Measurements from ENCODE around the gene MYBPC2. TPM values are rescaled to one million over a fixed set of nuclear protein-coding genes. Genes with fewer than 3 reads are reported as not detected.
A peak's percentile ranks its signal among the peaks of the same experiment; 100 is the strongest.

Gene MYBPC2
- total and polyA plus RNA-seq, 9 of the 15 experiments (the other 6 are each of a cell fraction or from before 2014, with no cell fraction given), result 0.01 to 0.14 (median 0.04) TPM; not detected in 6

- no peak for TF ChIP-seq CHD7 (IDR thresholded peaks at IDR 0.05; ENCODE audit: low read depth, low read length)
- TF ChIP-seq ZNF263 (CRISPR knock-in tag; IDR thresholded peaks at IDR 0.05; ENCODE audit: borderline replicate concordance), result 0 out of 2 replicates have a peak, but pooled peaks have one; percentile 9
- no peak for TF ChIP-seq SAFB (IDR thresholded peaks at IDR 0.05; ENCODE audit: borderline replicate concordance, low read depth, low read length)
- TF ChIP-seq, protein P1, sequence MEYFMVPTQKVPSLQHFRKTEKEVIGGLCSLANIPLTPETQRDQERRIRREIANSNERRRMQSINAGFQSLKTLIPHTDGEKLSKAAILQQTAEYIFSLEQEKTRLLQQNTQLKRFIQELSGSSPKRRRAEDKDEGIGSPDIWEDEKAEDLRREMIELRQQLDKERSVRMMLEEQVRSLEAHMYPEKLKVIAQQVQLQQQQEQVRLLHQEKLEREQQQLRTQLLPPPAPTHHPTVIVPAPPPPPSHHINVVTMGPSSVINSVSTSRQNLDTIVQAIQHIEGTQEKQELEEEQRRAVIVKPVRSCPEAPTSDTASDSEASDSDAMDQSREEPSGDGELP (CRISPR knock-in tag; IDR thresholded peaks at IDR 0.05; ENCODE audit: borderline replicate concordance), result peak; percentile 53; the same call in 1 of the 2 replicates
- TF ChIP-seq, protein P2, sequence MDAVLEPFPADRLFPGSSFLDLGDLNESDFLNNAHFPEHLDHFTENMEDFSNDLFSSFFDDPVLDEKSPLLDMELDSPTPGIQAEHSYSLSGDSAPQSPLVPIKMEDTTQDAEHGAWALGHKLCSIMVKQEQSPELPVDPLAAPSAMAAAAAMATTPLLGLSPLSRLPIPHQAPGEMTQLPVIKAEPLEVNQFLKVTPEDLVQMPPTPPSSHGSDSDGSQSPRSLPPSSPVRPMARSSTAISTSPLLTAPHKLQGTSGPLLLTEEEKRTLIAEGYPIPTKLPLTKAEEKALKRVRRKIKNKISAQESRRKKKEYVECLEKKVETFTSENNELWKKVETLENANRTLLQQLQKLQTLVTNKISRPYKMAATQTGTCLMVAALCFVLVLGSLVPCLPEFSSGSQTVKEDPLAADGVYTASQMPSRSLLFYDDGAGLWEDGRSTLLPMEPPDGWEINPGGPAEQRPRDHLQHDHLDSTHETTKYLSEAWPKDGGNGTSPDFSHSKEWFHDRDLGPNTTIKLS (IDR thresholded peaks at IDR 0.05; ENCODE audit: borderline replicate concordance, low read depth), result no peak
- TF ChIP-seq ZNF224 (CRISPR knock-in tag; IDR thresholded peaks at IDR 0.05), result no peak
- no peak for TF ChIP-seq NFIC (IDR thresholded peaks at IDR 0.05)
These were observed 63.7 kb downstream of the MYBPC2 start (continued) for GRCh38 chr19:50496189-50497021.

Data from K562 (cell line).